HG03103 (cell line): ENCODE data around the gene RAC2.

Source experiments
- ATAC-seq: cut with Tn5 transposase; IDR thresholded peaks from one replicate; pipeline ENCODE4 v1.9.1; 2021; ENCODE audit warnings: low read depth; ENCODE audit not compliant: unreplicated experiment

Gene RAC2

GRCh38 chr22:37244114-37244921 lies at the start of gene RAC2:
Gene RAC2, minus strand, starts transcription at chr22:37244269. Its CDS starts 121 bp downstream, at chr22:37244148.
- no peak for ATAC-seq

- ATAC-seq = no peak
These were observed 49.1 kb upstream of the RAC2 start for GRCh38 chr22:37293172-37293571.

- ATAC-seq = no peak
These were observed 48.6 kb upstream of the RAC2 start for GRCh38 chr22:37292641-37293040.

GRCh38 chr22:37291559-37292298 lies 47.7 kb upstream of the RAC2 start:
- no peak for ATAC-seq

- ATAC-seq = no peak
These were observed 46.7 kb upstream of the RAC2 start for GRCh38 chr22:37290737-37291136.

GRCh38 chr22:37289156-37289735 lies 45.2 kb upstream of the RAC2 start:
- ATAC-seq = no peak

GRCh38 chr22:37288521-37288920 lies 44.5 kb upstream of the RAC2 start:
- ATAC-seq = no peak

- ATAC-seq = no peak
These were observed 43.5 kb upstream of the RAC2 start for GRCh38 chr22:37287550-37287951.

- no peak for ATAC-seq
These were observed 41.9 kb upstream of the RAC2 start for GRCh38 chr22:37285937-37286336.

GRCh38 chr22:37284805-37285355 lies 40.8 kb upstream of the RAC2 start:
- no peak for ATAC-seq

- ATAC-seq = no peak
These were observed 40.2 kb upstream of the RAC2 start for GRCh38 chr22:37284126-37284804.

- no peak for ATAC-seq
These were observed 39.4 kb upstream of the RAC2 start for GRCh38 chr22:37283393-37283937.

GRCh38 chr22:37282385-37282677 lies 38.3 kb upstream of the RAC2 start, which contains the start of gene CYTH4:
Gene CYTH4, plus strand, starts transcription at chr22:37282508. Its CDS starts 62 bp downstream, at chr22:37282570.
- ATAC-seq = no peak

GRCh38 chr22:37281646-37282384 lies 37.7 kb upstream of the RAC2 start:
- no peak for ATAC-seq

- no peak for ATAC-seq
These were observed 37.1 kb upstream of the RAC2 start for GRCh38 chr22:37281195-37281594.

GRCh38 chr22:37280718-37281117 lies 36.6 kb upstream of the RAC2 start:
- ATAC-seq = no peak

GRCh38 chr22:37279331-37280181 lies 35.5 kb upstream of the RAC2 start:
- ATAC-seq = no peak

- ATAC-seq = no peak
These were observed 34.2 kb upstream of the RAC2 start for GRCh38 chr22:37278261-37278660.

- ATAC-seq = no peak
These were observed 33.3 kb upstream of the RAC2 start for GRCh38 chr22:37277384-37277783.
